AG08395 (cell line): ENCODE measurements around the gene GPR157.

Experiments
- DNase-seq: peaks from one replicate; pipeline ENCODE4 v3.0.0; 2012; ENCODE audit warnings: mixed read lengths, low spot score

The GPR157 gene

GRCh38 chr1:9061252-9061960, 67.5 kb downstream of the GPR157 start:
- no peak for DNase-seq

DNA sequence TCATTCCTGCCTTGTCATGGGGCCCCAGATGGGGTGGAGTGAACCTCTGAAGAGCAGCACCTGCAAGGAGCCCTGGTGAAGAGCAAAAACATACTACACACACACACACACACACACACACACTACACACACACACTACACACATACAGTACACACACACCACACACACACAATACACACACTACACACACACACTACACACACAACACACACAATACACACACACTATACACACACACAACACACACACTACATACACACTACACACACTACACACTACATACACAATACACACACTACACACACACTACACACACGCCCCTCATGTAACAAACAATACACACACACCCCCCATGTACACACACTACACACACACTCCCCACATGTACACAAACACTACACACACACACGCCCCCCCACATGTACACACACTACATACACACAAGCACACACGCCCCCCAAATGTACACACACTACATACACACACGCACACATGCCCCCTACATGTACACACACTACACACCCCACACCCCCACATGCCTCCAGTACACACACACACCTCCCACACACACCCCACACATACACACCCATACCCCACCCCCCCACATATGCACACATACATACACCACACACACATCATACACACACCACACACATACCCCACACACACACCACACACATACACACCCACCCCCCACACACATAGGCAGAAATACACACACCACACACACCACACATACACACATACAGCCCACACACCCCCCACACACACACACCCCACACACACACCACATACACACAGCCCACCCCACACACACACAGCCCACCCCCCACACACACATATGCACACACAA, 68.8 kb downstream of the GPR157 start:
- DNase-seq: no peak

DNA sequence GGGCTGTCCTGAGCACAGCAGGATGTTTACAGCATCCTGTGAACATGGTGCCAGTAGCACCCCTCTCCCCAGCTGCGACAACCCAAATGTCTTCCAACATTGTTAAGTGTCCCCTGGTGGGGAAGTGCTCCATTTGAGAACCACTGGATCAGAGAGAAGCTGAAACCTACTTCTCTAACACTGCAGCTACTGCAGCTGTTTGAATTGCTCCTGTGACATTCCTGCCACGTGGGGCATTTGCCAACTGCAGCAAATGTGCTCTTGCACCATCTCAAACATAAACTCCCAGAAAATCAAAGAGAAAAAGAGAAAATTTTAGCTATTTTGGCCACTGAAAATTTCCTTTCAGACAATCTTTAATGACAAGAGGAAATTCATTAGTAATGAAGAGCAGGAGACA, 70.4 kb downstream of the GPR157 start:
- DNase-seq: peak; percentile 46

GRCh38 chr1:9057851-9058250, 71.1 kb downstream of the GPR157 start:
- DNase-seq: no peak

GRCh38 chr1:9052272-9053049, 76.4 kb downstream of the GPR157 start:
- DNase-seq: no peak

- no peak for DNase-seq
These were observed 77.5 kb downstream of the GPR157 start for GRCh38 chr1:9051379-9051778.

GRCh38 chr1:9050803-9051202, 78.1 kb downstream of the GPR157 start:
- DNase-seq: no peak
